Astrocyte (in vitro differentiated cells and primary cell): Measurements from ENCODE around the gene LRRC53. TPM values are rescaled to one million over a fixed set of nuclear protein-coding genes. Genes with fewer than 3 reads are reported as not detected.

ENCODE experiments used
- DNase-seq: peaks from one replicate; pipeline ENCODE4 v3.0.0-alpha.2; 2010; ENCODE audit warnings: low read depth
- FAIRE-seq: peaks from 2 replicates; lab custom pipeline; 2011; peaks lifted over from hg19 to GRCh38; lab: Jason Lieb, UNC
- H2AFZ ChIP-seq: 2 replicates; pipeline ENCODE4 v1.6.0; 2012; ENCODE audit warnings: low read depth, low read length, inconsistent platforms
- H3K27ac ChIP-seq: 2 replicates; pipeline ENCODE4 v1.5.1; 2011; ENCODE audit warnings: low read depth, low read length, inconsistent platforms
- H3K27me3 ChIP-seq: 2 replicates; pipeline ENCODE4 v1.6.0; 2011; ENCODE audit warnings: low read length, inconsistent platforms; ENCODE audit not compliant: insufficient read depth
- H3K36me3 ChIP-seq: 2 replicates; pipeline ENCODE4 v1.5.1; 2011; ENCODE audit warnings: low read length, inconsistent platforms; ENCODE audit not compliant: insufficient read depth
- H3K4me1 ChIP-seq: 2 replicates; pipeline ENCODE4 v1.5.1; 2011; ENCODE audit warnings: low read length, inconsistent platforms; ENCODE audit not compliant: insufficient read depth
- H3K4me2 ChIP-seq: 2 replicates; pipeline ENCODE4 v1.6.0; 2012; ENCODE audit warnings: low read length, inconsistent platforms
- H3K4me3 ChIP-seq: 2 replicates; pipeline ENCODE4 v1.5.1; 2011; ENCODE audit warnings: low read depth, mild to moderate bottlenecking, low read length, inconsistent platforms; ENCODE audit not compliant: insufficient read depth
- H3K79me2 ChIP-seq: 2 replicates; pipeline ENCODE4 v1.6.0; 2012; ENCODE audit warnings: mild to moderate bottlenecking, low read length, inconsistent platforms; ENCODE audit not compliant: insufficient read depth
- H3K9ac ChIP-seq: 2 replicates; pipeline ENCODE4 v1.6.0; 2012; ENCODE audit warnings: mild to moderate bottlenecking, low read length, inconsistent platforms
- H3K9me3 ChIP-seq: 2 replicates; pipeline ENCODE4 v1.5.1; 2012; ENCODE audit warnings: low read depth, mild to moderate bottlenecking, low read length, inconsistent platforms; ENCODE audit not compliant: insufficient read depth
- H4K20me1 ChIP-seq: 2 replicates; pipeline ENCODE4 v1.6.0; 2012; ENCODE audit warnings: low read length, inconsistent platforms; ENCODE audit not compliant: insufficient read depth
- H3K27ac Mint-ChIP-seq: one replicate; pipeline ENCODE4 v1.8.0; 2021; ENCODE audit warnings: mild to moderate bottlenecking, mixed read lengths; ENCODE audit not compliant: unreplicated experiment
- H3K27me3 Mint-ChIP-seq: one replicate; pipeline ENCODE4 v1.8.0; 2021; ENCODE audit warnings: low read depth, mixed read lengths; ENCODE audit not compliant: unreplicated experiment
- H3K36me3 Mint-ChIP-seq: one replicate; pipeline ENCODE4 v1.8.0; 2021; ENCODE audit warnings: low read depth, mixed read lengths; ENCODE audit not compliant: unreplicated experiment
- H3K4me1 Mint-ChIP-seq: one replicate; pipeline ENCODE4 v1.8.0; 2021; ENCODE audit warnings: low read depth, mixed read lengths; ENCODE audit not compliant: unreplicated experiment
- H3K4me3 Mint-ChIP-seq: one replicate; pipeline ENCODE4 v1.8.0; 2021; ENCODE audit warnings: mild to moderate bottlenecking, moderate library complexity, mixed read lengths; ENCODE audit not compliant: unreplicated experiment
- H3K9me3 Mint-ChIP-seq: one replicate; pipeline ENCODE4 v1.8.0; 2021; ENCODE audit warnings: mild to moderate bottlenecking, mixed read lengths; ENCODE audit not compliant: unreplicated experiment
- EZH2 ChIP-seq: IDR thresholded peaks from 2 replicates; pipeline ENCODE4 v1.6.1; 2012; ENCODE audit warnings: mild to moderate bottlenecking, low read length, inconsistent platforms; ENCODE audit not compliant: insufficient read depth
- total RNA-seq: library from RNA; stranded (reverse); gene quantifications from 2 replicates; pipeline ENCODE4 v1.2.1, GENCODE V29; 2021
- TF ChIP-seq, protein P1 (sequence below): IDR thresholded peaks from 2 replicates; pipeline ENCODE4 v1.5.1; 2011; ENCODE audit warnings: low read depth, mild to moderate bottlenecking, inconsistent platforms, low read length, moderate library complexity; ENCODE audit not compliant: insufficient read depth

LRRC53 gene
- total RNA-seq, 1 donor from 2014 or later: not detected

DNA sequence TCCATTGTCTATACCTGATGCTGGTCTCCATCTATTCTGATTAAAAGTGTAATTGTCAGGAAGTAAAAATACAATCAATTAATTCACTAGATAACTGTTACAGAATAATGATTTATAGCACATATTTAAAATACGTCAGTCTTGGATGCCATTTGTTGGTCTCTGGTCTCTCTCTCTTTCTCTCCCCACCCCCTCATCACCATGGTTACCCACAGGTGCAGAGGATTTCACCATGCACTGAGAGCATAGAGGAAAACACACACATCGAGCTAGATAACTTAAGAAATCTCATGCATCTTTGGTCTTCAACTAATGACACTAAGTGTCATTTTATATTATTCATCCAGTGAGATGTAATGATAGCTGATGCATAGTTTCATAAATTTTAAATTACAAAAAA, 33.4 kb downstream of the LRRC53 start:
- no peaks in the 10 kb centered on the region for H3K27me3 Mint-ChIP-seq
- Histone ChIP-seq H3K9ac (no peak overlapping the region), H3K79me2 (no peaks in the 10 kb centered on the region), H2AFZ (no peak overlapping the region), H3K27me3 (no peaks in the 10 kb centered on the region), H3K9me3 (no peaks in the 10 kb centered on the region), H3K36me3 (no peaks in the 10 kb centered on the region), H3K4me3 (no peak overlapping the region), H3K27ac (no peak overlapping the region), H3K4me1 (no peaks in the 10 kb centered on the region), H4K20me1 (no peaks in the 10 kb centered on the region), H3K4me2 (no peak overlapping the region)
- H3K36me3 Mint-ChIP-seq: no peaks in the 10 kb centered on the region
- no peak overlapping the region for H3K4me3 Mint-ChIP-seq
- no peak for FAIRE-seq
- H3K9me3 Mint-ChIP-seq: no peaks in the 10 kb centered on the region
- DNase-seq: no peak
- no peak overlapping the region for H3K27ac Mint-ChIP-seq
- TF ChIP-seq EZH2: no peak
- TF ChIP-seq, protein P1, sequence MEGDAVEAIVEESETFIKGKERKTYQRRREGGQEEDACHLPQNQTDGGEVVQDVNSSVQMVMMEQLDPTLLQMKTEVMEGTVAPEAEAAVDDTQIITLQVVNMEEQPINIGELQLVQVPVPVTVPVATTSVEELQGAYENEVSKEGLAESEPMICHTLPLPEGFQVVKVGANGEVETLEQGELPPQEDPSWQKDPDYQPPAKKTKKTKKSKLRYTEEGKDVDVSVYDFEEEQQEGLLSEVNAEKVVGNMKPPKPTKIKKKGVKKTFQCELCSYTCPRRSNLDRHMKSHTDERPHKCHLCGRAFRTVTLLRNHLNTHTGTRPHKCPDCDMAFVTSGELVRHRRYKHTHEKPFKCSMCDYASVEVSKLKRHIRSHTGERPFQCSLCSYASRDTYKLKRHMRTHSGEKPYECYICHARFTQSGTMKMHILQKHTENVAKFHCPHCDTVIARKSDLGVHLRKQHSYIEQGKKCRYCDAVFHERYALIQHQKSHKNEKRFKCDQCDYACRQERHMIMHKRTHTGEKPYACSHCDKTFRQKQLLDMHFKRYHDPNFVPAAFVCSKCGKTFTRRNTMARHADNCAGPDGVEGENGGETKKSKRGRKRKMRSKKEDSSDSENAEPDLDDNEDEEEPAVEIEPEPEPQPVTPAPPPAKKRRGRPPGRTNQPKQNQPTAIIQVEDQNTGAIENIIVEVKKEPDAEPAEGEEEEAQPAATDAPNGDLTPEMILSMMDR: no peak
- no peaks in the 10 kb centered on the region for H3K4me1 Mint-ChIP-seq

DNA sequence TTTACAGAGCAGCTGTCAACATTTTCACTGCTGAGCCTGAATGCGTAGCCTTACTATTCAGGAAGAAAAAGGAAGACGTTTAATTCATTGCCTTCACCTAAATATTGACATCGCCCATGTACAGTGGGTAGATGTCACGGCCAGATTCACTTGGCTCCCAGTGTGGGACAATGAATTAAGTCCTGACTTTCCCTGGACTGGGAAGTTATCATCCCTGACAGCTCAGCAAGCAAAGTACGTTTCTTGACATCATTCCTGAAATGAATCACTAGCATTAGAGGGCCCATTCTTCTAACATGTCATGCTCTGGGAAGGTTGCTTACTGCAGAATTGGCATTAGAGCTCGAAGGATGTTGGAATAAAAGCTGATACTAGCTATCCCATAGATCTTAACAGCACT, 37.8 kb downstream of the LRRC53 start:
- H3K4me1 Mint-ChIP-seq: peaks cover 7% of the 10 kb centered on the region
- H3K79me2 ChIP-seq: no peaks in the 10 kb centered on the region
- H3K4me3 Mint-ChIP-seq: no peak overlapping the region
- H3K27me3 Mint-ChIP-seq: no peaks in the 10 kb centered on the region
- H2AFZ ChIP-seq: no peak overlapping the region
- no peak overlapping the region for H3K27ac Mint-ChIP-seq
- no peaks in the 10 kb centered on the region for H3K27me3 ChIP-seq
- no peak for FAIRE-seq
- H3K36me3 Mint-ChIP-seq: no peaks in the 10 kb centered on the region
- H3K4me3 ChIP-seq: no peak overlapping the region
- H3K9me3 ChIP-seq: no peaks in the 10 kb centered on the region
- no peaks in the 10 kb centered on the region for H4K20me1 ChIP-seq
- H3K9ac ChIP-seq: no peak overlapping the region
- H3K4me1 ChIP-seq: peaks cover 3% of the 10 kb centered on the region
- H3K27ac ChIP-seq: no peak overlapping the region
- no peak for TF ChIP-seq EZH2
- TF ChIP-seq, protein P1: no peak
- no peaks in the 10 kb centered on the region for H3K9me3 Mint-ChIP-seq
- peak; percentile 18 for DNase-seq
- H3K36me3 ChIP-seq: no peaks in the 10 kb centered on the region
- H3K4me2 ChIP-seq: no peak overlapping the region

DNA sequence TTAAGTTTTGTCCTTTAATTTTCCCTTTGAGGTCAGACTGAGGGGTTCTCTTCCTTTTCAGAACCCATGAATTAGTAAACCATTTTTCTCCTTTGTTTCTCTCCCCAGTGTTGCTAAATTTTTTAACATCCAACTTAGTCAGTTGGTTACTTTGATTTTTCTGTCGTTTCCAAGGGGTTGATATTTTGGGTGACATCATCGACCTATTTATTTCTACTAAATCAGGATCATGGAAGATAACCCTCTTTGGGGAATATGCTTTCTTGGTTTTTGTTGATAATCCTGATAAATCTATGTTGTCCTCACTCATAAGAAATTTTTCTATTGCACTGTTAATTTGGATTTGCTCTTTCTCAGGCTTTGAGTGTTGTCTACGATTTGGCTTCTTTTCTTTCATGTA, 40.9 kb downstream of the LRRC53 start:
- peaks cover 3% of the 10 kb centered on the region for H3K4me1 ChIP-seq
- no peaks in the 10 kb centered on the region for H3K9me3 ChIP-seq
- H3K27me3 ChIP-seq: no peaks in the 10 kb centered on the region
- FAIRE-seq: no peak
- no peaks in the 10 kb centered on the region for H3K27me3 Mint-ChIP-seq
- H3K36me3 ChIP-seq: no peaks in the 10 kb centered on the region
- H3K4me3 Mint-ChIP-seq: no peak overlapping the region
- no peak overlapping the region for H3K27ac ChIP-seq
- no peak overlapping the region for H3K27ac Mint-ChIP-seq
- H3K9ac ChIP-seq: no peak overlapping the region
- no peaks in the 10 kb centered on the region for H3K36me3 Mint-ChIP-seq
- no peaks in the 10 kb centered on the region for H4K20me1 ChIP-seq
- peaks cover 9% of the 10 kb centered on the region for H3K4me1 Mint-ChIP-seq
- H3K4me3 ChIP-seq: no peak overlapping the region
- no peak for TF ChIP-seq EZH2
- TF ChIP-seq, protein P1: no peak
- no peak for DNase-seq
- H3K9me3 Mint-ChIP-seq: no peaks in the 10 kb centered on the region
- no peak overlapping the region for H3K4me2 ChIP-seq
- no peaks in the 10 kb centered on the region for H3K79me2 ChIP-seq
- no peak overlapping the region for H2AFZ ChIP-seq
